H1 (cell line): ENCODE data around the gene COL5A1.

Experiments
- CBX5 ChIP-seq: fragments of 300-800, 300-1000 bp; sonication (generic); IDR thresholded peaks from 2 replicates; pipeline ENCODE4 v1.7.1; 2016; ENCODE audit warnings: antibody characterized with exemption, low read length, low read depth
- EZH2 ChIP-seq: fragments of 200-600 bp; sonication (generic); IDR thresholded peaks from 2 replicates; pipeline ENCODE4 v1.7.1; 2012; ENCODE audit warnings: low read depth, mild to moderate bottlenecking, moderate library complexity, low read length, inconsistent platforms; ENCODE audit not compliant: severe bottlenecking
- JUN ChIP-seq: IDR thresholded peaks from 2 replicates; pipeline ENCODE4 v1.6.1; 2011; ENCODE audit warnings: low read depth, mild to moderate bottlenecking, improper control_type of control experiment, low read length
- KDM5A ChIP-seq: fragments of 200-600 bp; IDR thresholded peaks from 2 replicates; pipeline ENCODE4 v1.7.1; 2012; ENCODE audit warnings: mild to moderate bottlenecking, low read length, inconsistent platforms, mixed read lengths
- PHF8 ChIP-seq: fragments of 200-600 bp; sonication (generic); conservative IDR thresholded peaks from 2 replicates; pipeline ENCODE4 v1.7.1; 2012; ENCODE audit warnings: low read depth, mild to moderate bottlenecking, inconsistent platforms, low read length, moderate library complexity
- POLR2A ChIP-seq, 2 experiments: IDR thresholded peaks; 1 replicate in 1 of 2; 2 replicates in 1 of 2; pipeline ENCODE4 v1.6.1; 2011; ENCODE audit warnings: low read depth in 2 of 2, low read length in 2 of 2, mild to moderate bottlenecking in 2 of 2; ENCODE audit errors: control extremely low read depth in 1 of 2
- SUZ12 ChIP-seq: fragments of 200-600 bp; sonication (generic); IDR thresholded peaks from 2 replicates; pipeline ENCODE4 v1.6.1; 2012; ENCODE audit warnings: mild to moderate bottlenecking, inconsistent platforms, low read length, moderate library complexity, mixed read lengths
- TAF1 ChIP-seq: IDR thresholded peaks from 2 replicates; pipeline ENCODE4 v1.6.1; 2011; ENCODE audit warnings: mild to moderate bottlenecking, low read depth, low read length
- YY1 ChIP-seq: IDR thresholded peaks from 2 replicates; pipeline ENCODE4 v1.6.1; 2011; ENCODE audit warnings: low read depth, mild to moderate bottlenecking, low read length
- TF ChIP-seq, protein P1 (sequence below), 3 experiments: IDR thresholded peaks; 1 replicate in 2 of 3; 2 replicates in 1 of 3; pipeline versions ENCODE4 v1.5.1 to v1.6.1; 2011; ENCODE audit warnings: low read length in 3 of 3, mild to moderate bottlenecking in 3 of 3, inconsistent platforms in 2 of 3, low read depth in 1 of 3, moderate library complexity in 1 of 3; ENCODE audit not compliant: insufficient read depth in 1 of 3; ENCODE audit errors: control extremely low read depth in 1 of 3
- TF ChIP-seq, protein P2 (sequence below): fragments of 300-600 bp; sonication (generic); IDR thresholded peaks from 2 replicates; pipeline ENCODE4 v1.7.1; 2012; ENCODE audit warnings: low read length, moderate library complexity, mild to moderate bottlenecking, inconsistent platforms; ENCODE audit not compliant: insufficient replicate concordance

DNA sequence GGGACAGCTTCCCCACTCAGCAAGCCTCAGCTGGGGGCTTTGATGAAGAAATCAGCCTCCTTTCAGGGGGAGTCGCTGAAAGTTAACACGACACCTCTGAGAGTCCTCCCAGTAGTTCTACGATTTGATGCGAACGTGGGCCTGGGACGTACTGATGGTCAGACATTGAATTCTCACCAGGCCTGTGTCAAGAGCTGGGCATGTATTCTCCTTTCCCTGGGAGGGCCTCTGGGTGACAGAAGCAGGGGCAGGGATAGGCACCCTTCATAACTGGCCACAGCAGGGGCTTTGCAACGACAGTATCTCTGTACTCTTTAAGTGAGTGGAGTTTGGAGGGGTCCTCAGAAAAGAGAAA, 15.6 kb upstream of the COL5A1 start:
- TF ChIP-seq POLR2A (IDR thresholded peaks at IDR 0.05; ENCODE audit: control extremely low read depth in 1 of 2, low read depth in 2 of 2, low read length in 2 of 2) (no peak), PHF8 (no peak), EZH2 (no peak), SUZ12 (no peak), TAF1 (no peak), JUN (no peak), YY1 (no peak), CBX5 (no peak), KDM5A (no peak)
- TF ChIP-seq, protein P1, sequence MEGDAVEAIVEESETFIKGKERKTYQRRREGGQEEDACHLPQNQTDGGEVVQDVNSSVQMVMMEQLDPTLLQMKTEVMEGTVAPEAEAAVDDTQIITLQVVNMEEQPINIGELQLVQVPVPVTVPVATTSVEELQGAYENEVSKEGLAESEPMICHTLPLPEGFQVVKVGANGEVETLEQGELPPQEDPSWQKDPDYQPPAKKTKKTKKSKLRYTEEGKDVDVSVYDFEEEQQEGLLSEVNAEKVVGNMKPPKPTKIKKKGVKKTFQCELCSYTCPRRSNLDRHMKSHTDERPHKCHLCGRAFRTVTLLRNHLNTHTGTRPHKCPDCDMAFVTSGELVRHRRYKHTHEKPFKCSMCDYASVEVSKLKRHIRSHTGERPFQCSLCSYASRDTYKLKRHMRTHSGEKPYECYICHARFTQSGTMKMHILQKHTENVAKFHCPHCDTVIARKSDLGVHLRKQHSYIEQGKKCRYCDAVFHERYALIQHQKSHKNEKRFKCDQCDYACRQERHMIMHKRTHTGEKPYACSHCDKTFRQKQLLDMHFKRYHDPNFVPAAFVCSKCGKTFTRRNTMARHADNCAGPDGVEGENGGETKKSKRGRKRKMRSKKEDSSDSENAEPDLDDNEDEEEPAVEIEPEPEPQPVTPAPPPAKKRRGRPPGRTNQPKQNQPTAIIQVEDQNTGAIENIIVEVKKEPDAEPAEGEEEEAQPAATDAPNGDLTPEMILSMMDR (IDR thresholded peaks at IDR 0.05; ENCODE audit: control extremely low read depth in 1 of 3, insufficient read depth in 1 of 3, low read depth in 1 of 3, low read length in 3 of 3) = no peak
- TF ChIP-seq, protein P2, sequence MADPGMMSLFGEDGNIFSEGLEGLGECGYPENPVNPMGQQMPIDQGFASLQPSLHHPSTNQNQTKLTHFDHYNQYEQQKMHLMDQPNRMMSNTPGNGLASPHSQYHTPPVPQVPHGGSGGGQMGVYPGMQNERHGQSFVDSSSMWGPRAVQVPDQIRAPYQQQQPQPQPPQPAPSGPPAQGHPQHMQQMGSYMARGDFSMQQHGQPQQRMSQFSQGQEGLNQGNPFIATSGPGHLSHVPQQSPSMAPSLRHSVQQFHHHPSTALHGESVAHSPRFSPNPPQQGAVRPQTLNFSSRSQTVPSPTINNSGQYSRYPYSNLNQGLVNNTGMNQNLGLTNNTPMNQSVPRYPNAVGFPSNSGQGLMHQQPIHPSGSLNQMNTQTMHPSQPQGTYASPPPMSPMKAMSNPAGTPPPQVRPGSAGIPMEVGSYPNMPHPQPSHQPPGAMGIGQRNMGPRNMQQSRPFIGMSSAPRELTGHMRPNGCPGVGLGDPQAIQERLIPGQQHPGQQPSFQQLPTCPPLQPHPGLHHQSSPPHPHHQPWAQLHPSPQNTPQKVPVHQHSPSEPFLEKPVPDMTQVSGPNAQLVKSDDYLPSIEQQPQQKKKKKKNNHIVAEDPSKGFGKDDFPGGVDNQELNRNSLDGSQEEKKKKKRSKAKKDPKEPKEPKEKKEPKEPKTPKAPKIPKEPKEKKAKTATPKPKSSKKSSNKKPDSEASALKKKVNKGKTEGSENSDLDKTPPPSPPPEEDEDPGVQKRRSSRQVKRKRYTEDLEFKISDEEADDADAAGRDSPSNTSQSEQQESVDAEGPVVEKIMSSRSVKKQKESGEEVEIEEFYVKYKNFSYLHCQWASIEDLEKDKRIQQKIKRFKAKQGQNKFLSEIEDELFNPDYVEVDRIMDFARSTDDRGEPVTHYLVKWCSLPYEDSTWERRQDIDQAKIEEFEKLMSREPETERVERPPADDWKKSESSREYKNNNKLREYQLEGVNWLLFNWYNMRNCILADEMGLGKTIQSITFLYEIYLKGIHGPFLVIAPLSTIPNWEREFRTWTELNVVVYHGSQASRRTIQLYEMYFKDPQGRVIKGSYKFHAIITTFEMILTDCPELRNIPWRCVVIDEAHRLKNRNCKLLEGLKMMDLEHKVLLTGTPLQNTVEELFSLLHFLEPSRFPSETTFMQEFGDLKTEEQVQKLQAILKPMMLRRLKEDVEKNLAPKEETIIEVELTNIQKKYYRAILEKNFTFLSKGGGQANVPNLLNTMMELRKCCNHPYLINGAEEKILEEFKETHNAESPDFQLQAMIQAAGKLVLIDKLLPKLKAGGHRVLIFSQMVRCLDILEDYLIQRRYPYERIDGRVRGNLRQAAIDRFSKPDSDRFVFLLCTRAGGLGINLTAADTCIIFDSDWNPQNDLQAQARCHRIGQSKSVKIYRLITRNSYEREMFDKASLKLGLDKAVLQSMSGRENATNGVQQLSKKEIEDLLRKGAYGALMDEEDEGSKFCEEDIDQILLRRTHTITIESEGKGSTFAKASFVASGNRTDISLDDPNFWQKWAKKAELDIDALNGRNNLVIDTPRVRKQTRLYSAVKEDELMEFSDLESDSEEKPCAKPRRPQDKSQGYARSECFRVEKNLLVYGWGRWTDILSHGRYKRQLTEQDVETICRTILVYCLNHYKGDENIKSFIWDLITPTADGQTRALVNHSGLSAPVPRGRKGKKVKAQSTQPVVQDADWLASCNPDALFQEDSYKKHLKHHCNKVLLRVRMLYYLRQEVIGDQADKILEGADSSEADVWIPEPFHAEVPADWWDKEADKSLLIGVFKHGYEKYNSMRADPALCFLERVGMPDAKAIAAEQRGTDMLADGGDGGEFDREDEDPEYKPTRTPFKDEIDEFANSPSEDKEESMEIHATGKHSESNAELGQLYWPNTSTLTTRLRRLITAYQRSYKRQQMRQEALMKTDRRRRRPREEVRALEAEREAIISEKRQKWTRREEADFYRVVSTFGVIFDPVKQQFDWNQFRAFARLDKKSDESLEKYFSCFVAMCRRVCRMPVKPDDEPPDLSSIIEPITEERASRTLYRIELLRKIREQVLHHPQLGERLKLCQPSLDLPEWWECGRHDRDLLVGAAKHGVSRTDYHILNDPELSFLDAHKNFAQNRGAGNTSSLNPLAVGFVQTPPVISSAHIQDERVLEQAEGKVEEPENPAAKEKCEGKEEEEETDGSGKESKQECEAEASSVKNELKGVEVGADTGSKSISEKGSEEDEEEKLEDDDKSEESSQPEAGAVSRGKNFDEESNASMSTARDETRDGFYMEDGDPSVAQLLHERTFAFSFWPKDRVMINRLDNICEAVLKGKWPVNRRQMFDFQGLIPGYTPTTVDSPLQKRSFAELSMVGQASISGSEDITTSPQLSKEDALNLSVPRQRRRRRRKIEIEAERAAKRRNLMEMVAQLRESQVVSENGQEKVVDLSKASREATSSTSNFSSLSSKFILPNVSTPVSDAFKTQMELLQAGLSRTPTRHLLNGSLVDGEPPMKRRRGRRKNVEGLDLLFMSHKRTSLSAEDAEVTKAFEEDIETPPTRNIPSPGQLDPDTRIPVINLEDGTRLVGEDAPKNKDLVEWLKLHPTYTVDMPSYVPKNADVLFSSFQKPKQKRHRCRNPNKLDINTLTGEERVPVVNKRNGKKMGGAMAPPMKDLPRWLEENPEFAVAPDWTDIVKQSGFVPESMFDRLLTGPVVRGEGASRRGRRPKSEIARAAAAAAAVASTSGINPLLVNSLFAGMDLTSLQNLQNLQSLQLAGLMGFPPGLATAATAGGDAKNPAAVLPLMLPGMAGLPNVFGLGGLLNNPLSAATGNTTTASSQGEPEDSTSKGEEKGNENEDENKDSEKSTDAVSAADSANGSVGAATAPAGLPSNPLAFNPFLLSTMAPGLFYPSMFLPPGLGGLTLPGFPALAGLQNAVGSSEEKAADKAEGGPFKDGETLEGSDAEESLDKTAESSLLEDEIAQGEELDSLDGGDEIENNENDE = no peak
